IMR-90 (cell line): ENCODE data around the gene TPCN1. TPM values are rescaled to one million over a fixed set of nuclear protein-coding genes. Genes with fewer than 3 reads are reported as not detected.
A peak's percentile ranks its signal among the peaks of the same experiment; 100 is the strongest.

Experiments
- ATAC-seq: fragments of 200-7000 bp; cut with Tn5 transposase; 2 replicates; pipeline ENCODE4 v1.9.1; 2020; ENCODE audit warnings: low read depth, mild to moderate bottlenecking, moderate library complexity
- BruUV-seq: library from RNA; stranded (reverse); fragments of 400-500 nt; replicated peaks from 2 replicates; lab custom pipeline; 2021; lab: Mats Ljungman, UMichigan
- CTCF ChIA-PET: fragments of 300-600 bp; formaldehyde crosslinking; extraction: SDS; loops from one replicate; lab custom pipeline; 2021; ENCODE audit warnings: antibody characterized with exemption; lab: Yijun Ruan, JAX
- POLR2A ChIA-PET: fragments of 300-600 bp; sonication (Branson Sonifier 250); formaldehyde crosslinking; loops from one replicate; lab custom pipeline; 2022; ENCODE audit warnings: antibody characterized with exemption; ENCODE audit not compliant: unreplicated experiment; lab: Charles Lee
- DNase-seq: peaks from one replicate; pipeline ENCODE4 v3.0.0; 2013
- H2AFZ ChIP-seq: replicated peaks from 2 replicates; pipeline ENCODE3; 2013; ENCODE audit warnings: low read length, mild to moderate bottlenecking; ENCODE audit not compliant: poor library complexity
- H2AK5ac ChIP-seq: 2 replicates; pipeline ENCODE4 v1.6.1; 2013; ENCODE audit warnings: low read depth, low read length, inconsistent platforms
- H2AK9ac ChIP-seq: replicated peaks from 2 replicates; pipeline ENCODE3; 2013; ENCODE audit warnings: mild to moderate bottlenecking, low read depth, low read length, moderate library complexity; ENCODE audit not compliant: poor library complexity
- H2BK120ac ChIP-seq: 2 replicates; pipeline ENCODE4 v1.6.1; 2013; ENCODE audit warnings: low read depth, low read length, inconsistent platforms
- H2BK15ac ChIP-seq: 3 replicates; pipeline ENCODE4 v1.6.1; 2013; ENCODE audit warnings: low read depth, low read length, inconsistent platforms
- H2BK20ac ChIP-seq: 2 replicates; pipeline ENCODE4 v1.6.1; 2013; ENCODE audit warnings: low read depth, mild to moderate bottlenecking, inconsistent platforms, low read length, moderate library complexity
- H2BK5ac ChIP-seq: 2 replicates; pipeline ENCODE4 v1.6.1; 2013; ENCODE audit warnings: mild to moderate bottlenecking, low read depth, low read length, inconsistent platforms; ENCODE audit not compliant: poor library complexity, severe bottlenecking
- H3K14ac ChIP-seq: replicated peaks from 2 replicates; pipeline ENCODE4 v1.6.1; 2013; ENCODE audit warnings: low read depth, low read length, inconsistent platforms
- H3K18ac ChIP-seq: 2 replicates; pipeline ENCODE4 v1.6.1; 2013; ENCODE audit warnings: low read depth, low read length, control low read depth
- H3K23ac ChIP-seq: 2 replicates; pipeline ENCODE4 v1.6.1; 2013; ENCODE audit warnings: low read depth, low read length, inconsistent platforms
- H3K27ac ChIP-seq: 2 replicates; pipeline ENCODE4 v1.5.1; 2013; ENCODE audit warnings: mild to moderate bottlenecking, control low read depth, low read length; ENCODE audit not compliant: insufficient read depth
- H3K27me3 ChIP-seq: 2 replicates; pipeline ENCODE4 v1.6.1; 2013; ENCODE audit warnings: low read length; ENCODE audit not compliant: control insufficient read depth, insufficient read depth
- H3K36me3 ChIP-seq: 2 replicates; pipeline ENCODE4 v1.6.1; 2013; ENCODE audit warnings: low read length, mixed read lengths; ENCODE audit not compliant: control insufficient read depth, insufficient read depth
- H3K4ac ChIP-seq: 2 replicates; pipeline ENCODE4 v1.6.1; 2013; ENCODE audit warnings: low read depth, low read length, inconsistent platforms
- H3K4me1 ChIP-seq: 2 replicates; pipeline ENCODE4 v1.6.1; 2013; ENCODE audit warnings: low read length, mixed read lengths; ENCODE audit not compliant: control insufficient read depth, insufficient read depth
- H3K4me2 ChIP-seq: 2 replicates; pipeline ENCODE4 v1.6.1; 2013; ENCODE audit warnings: low read depth, mild to moderate bottlenecking, control low read depth, low read length, moderate library complexity
- H3K4me3 ChIP-seq: 2 replicates; pipeline ENCODE4 v1.5.1; 2013; ENCODE audit warnings: low read depth, mild to moderate bottlenecking, control low read depth, low read length, moderate library complexity; ENCODE audit not compliant: insufficient read depth
- H3K56ac ChIP-seq: 2 replicates; pipeline ENCODE4 v1.6.1; 2013; ENCODE audit warnings: low read length, inconsistent platforms; ENCODE audit not compliant: insufficient read depth; ENCODE audit errors: extremely low read depth
- H3K79me1 ChIP-seq, 2 experiments: 2 replicates each; pipeline ENCODE4 v1.6.1; 2013; ENCODE audit warnings: low read length in 2 of 2, inconsistent platforms in 1 of 2, low read depth in 1 of 2
- H3K9ac ChIP-seq: 2 replicates; pipeline ENCODE4 v1.6.1; 2013; ENCODE audit warnings: low read depth, low read length, control low read depth
- H3K9me1 ChIP-seq: 2 replicates; pipeline ENCODE4 v1.6.1; 2013; ENCODE audit warnings: low read length, inconsistent platforms; ENCODE audit not compliant: insufficient read depth
- H3K9me3 ChIP-seq: 2 replicates; pipeline ENCODE4 v1.6.1; 2013; ENCODE audit warnings: low read length; ENCODE audit not compliant: control insufficient read depth, insufficient read depth
- H4K20me1 ChIP-seq: 2 replicates; pipeline ENCODE4 v1.6.1; 2013; ENCODE audit warnings: low read length, inconsistent platforms; ENCODE audit not compliant: insufficient read depth
- H4K5ac ChIP-seq: 2 replicates; pipeline ENCODE4 v1.6.1; 2013; ENCODE audit warnings: mild to moderate bottlenecking, low read depth, low read length, control low read depth
- H4K8ac ChIP-seq, 2 experiments: 2 replicates each; pipeline ENCODE4 v1.6.1; 2013; ENCODE audit warnings: low read depth in 2 of 2, low read length in 2 of 2, control low read depth in 1 of 2, inconsistent platforms in 1 of 2
- H4K91ac ChIP-seq: 2 replicates; pipeline ENCODE4 v1.6.1; 2013; ENCODE audit warnings: low read depth, low read length, inconsistent platforms; ENCODE audit not compliant: insufficient read depth
- BHLHE40 ChIP-seq: fragments of 150-350 bp; IDR thresholded peaks from 2 replicates; pipeline ENCODE4 v1.6.1; 2016; ENCODE audit warnings: mild to moderate bottlenecking, low read depth, low read length
- CEBPB ChIP-seq: IDR thresholded peaks from 2 replicates; pipeline ENCODE4 v1.6.1; 2012; ENCODE audit warnings: low read depth, low read length, improper control_type of control experiment
- CHD1 ChIP-seq: IDR thresholded peaks from 2 replicates; pipeline ENCODE4 v1.6.1; 2012; ENCODE audit warnings: low read depth, low read length, improper control_type of control experiment
- CTCF ChIP-seq: conservative IDR thresholded peaks from 2 replicates; pipeline ENCODE4 v1.5.1; 2012; ENCODE audit warnings: mild to moderate bottlenecking, low read depth, low read length, improper control_type of control experiment
- ELK1 ChIP-seq: fragments of 150-350 bp; IDR thresholded peaks from 2 replicates; pipeline ENCODE4 v1.6.1; 2016; ENCODE audit warnings: low read depth, mild to moderate bottlenecking, low read length, moderate library complexity, borderline replicate concordance
- FOS ChIP-seq: fragments of 150-350 bp; IDR thresholded peaks from 2 replicates; pipeline ENCODE4 v1.6.1; 2016; ENCODE audit warnings: low read depth, low read length
- MAFK ChIP-seq: IDR thresholded peaks from 2 replicates; pipeline ENCODE4 v1.6.1; 2012; ENCODE audit warnings: low read depth, low read length, improper control_type of control experiment
- MAZ ChIP-seq: IDR thresholded peaks from 2 replicates; pipeline ENCODE4 v1.6.1; 2012; ENCODE audit warnings: low read depth, mild to moderate bottlenecking, low read length, improper control_type of control experiment, moderate library complexity, borderline replicate concordance
- MXI1 ChIP-seq: IDR thresholded peaks from 2 replicates; pipeline ENCODE4 v1.6.1; 2012; ENCODE audit warnings: low read depth, mild to moderate bottlenecking, low read length, moderate library complexity, borderline replicate concordance
- POLR2A ChIP-seq: IDR thresholded peaks from 2 replicates; pipeline ENCODE4 v1.6.1; 2012; ENCODE audit warnings: mild to moderate bottlenecking, low read depth, low read length
- RAD21 ChIP-seq: IDR thresholded peaks from 2 replicates; pipeline ENCODE4 v1.6.1; 2012; ENCODE audit warnings: low read length, improper control_type of control experiment
- RCOR1 ChIP-seq: IDR thresholded peaks from 2 replicates; pipeline ENCODE4 v1.6.1; 2012; ENCODE audit warnings: mild to moderate bottlenecking, low read length, improper control_type of control experiment; ENCODE audit not compliant: insufficient replicate concordance
- RFX5 ChIP-seq: IDR thresholded peaks from 2 replicates; pipeline ENCODE4 v1.8.0; 2012; ENCODE audit warnings: low read depth, mild to moderate bottlenecking, low read length, moderate library complexity
- WGBS, 2 experiments: methylation state at CpG; one replicate each; pipeline versions ENCODE4 v1.1.5 to v1.1.7; 2013; ENCODE audit warnings: missing lambda C conversion rate in 2 of 2; ENCODE audit not compliant: insufficient read length in 1 of 2; ENCODE audit errors: extremely low coverage in 2 of 2; 5-methylcytosine and 5-hydroxymethylcytosine counted together
- dilution Hi-C: fragments of 300-500 bp; cut with HindIII; formaldehyde crosslinking; loops from one replicate; pipeline ENCODE4 v1.14.3; 2018; ENCODE audit warnings: low sequenced_read_pairs; ENCODE audit not compliant: unreplicated experiment
- in situ Hi-C: fragments of 300-500 bp; cut with MboI; formaldehyde crosslinking; loops from 3 replicates; pipeline ENCODE4 v1.14.3; 2019; ENCODE audit warnings: low sequenced_read_pairs, inconsistent platforms, mixed read lengths
- intact Hi-C: fragments of 100-400 bp; cut with micrococcal nuclease; formaldehyde crosslinking; loops from 2 replicates; pipeline ENCODE4 v1.10.0; 2022
- polyA plus RNA-seq, 3 experiments: library from polyadenylated mRNA; depleted of rRNA; stranded (reverse); fragments of >200 nt; gene quantifications; 2 replicates each; pipeline ENCODE4 v1.2.3, GENCODE V29; 2012; ENCODE audit warnings: low replicate concordance in 1 of 3
- total RNA-seq: library from RNA; depleted of rRNA; stranded (reverse); fragments of >200 nt; gene quantifications from 2 replicates; pipeline ENCODE4 v1.2.3, GENCODE V29; 2012

Gene TPCN1
- total and polyA plus RNA-seq, 2 of the 4 experiments (the other 2 are of a cell fraction) = 2.0 to 13.2 TPM

DNA sequence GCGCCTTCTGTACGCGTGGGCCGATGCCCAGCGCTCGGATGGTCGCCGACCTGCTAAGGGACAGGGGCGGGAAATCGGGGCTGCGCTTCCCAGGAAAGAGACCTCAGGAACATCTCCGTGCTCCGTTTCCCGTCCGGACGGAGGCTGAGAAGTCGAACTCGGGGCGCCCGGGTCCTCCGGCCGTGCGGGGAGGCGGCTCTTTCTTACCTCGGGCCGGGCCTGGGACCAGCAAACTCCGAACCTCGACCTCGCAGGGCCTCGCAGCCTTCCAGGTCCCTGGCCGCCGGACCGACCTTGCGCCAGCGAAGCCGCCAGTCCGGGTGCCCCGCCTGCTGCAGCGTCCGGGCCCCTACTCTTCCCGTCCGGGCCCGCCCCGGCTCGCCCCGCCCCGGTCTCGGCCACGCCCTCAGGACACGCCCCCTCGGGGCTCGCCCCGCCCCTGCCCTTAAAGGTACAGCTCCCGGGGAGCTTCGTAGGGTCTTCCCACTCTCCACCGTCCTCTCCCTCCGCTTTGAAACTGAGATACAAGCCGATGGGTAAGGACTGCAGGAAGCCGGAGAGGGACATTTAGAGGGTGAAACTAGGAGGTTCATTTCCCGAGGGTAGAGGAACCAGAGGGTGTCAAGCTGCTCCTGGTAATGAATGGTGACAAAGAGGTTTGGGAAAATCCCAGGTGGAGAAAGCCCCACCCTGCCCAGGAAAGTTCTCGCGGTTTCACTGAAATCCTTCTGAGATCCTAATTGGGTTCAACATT, 113.7 kb downstream of the TPCN1 start, which contains the start of gene SLC8B1:
Gene SLC8B1 (minus strand): TSS at position 324 of the 754 bp plus-strand sequence. CDS start 2,231 bp downstream, outside the sequence.
- Histone ChIP-seq H2BK5ac (no peak within 1 kb of the TSS), H4K5ac (peak within 1 kb of the TSS; percentile 70), H3K9me1 (0 out of 2 replicates have a peak, but pooled peaks cover 3% of the 10 kb centered on the region), H2BK120ac (peak within 1 kb of the TSS; percentile 53; the same call in 1 of the 2 replicates), H3K27ac (peak within 1 kb of the TSS; percentile 46; the same call in 1 of the 2 replicates), H3K79me1 (peaks cover 7 to 13% of the 10 kb centered on the region in 2 experiments), H3K4ac (peak within 1 kb of the TSS; percentile 50; the same call in 1 of the 2 replicates), H2AFZ (peak within 1 kb of the TSS; percentile 96), H4K20me1 (no peaks in the 10 kb centered on the region), H3K4me2 (peak within 1 kb of the TSS; percentile 90), H3K9ac (peak within 1 kb of the TSS; percentile 77), H2AK5ac (peak within 1 kb of the TSS; percentile 27; the same call in 1 of the 2 replicates), H3K23ac (0 out of 2 replicates have a peak within 1 kb of the TSS, but pooled peaks have one; percentile 36), H3K4me3 (peak within 1 kb of the TSS; percentile 78), H3K18ac (no peak within 1 kb of the TSS), H2BK20ac (no peak within 1 kb of the TSS; the same call in 1 of the 2 replicates), H2BK15ac (peak within 1 kb of the TSS; percentile 96; the same call in 2 of the 3 replicates), H4K8ac (peak within 1 kb of the TSS; percentile 79 to 95), H3K56ac (peak within 1 kb of the TSS; percentile 51), H4K91ac (peak within 1 kb of the TSS; percentile 88), H2AK9ac (peak within 1 kb of the TSS; percentile 67), H3K27me3 (no peaks in the 10 kb centered on the region), H3K4me1 (peaks cover 1% of the 10 kb centered on the region; the same call in 1 of the 2 replicates), H3K36me3 (peaks cover 10% of the 10 kb centered on the region; the same call in 1 of the 2 replicates), H3K14ac (peak within 1 kb of the TSS; percentile 65), H3K9me3 (no peaks in the 10 kb centered on the region)
- DNase-seq (peak; percentile 57), ATAC-seq (peak; percentile 100)
- no peak for TF ChIP-seq BHLHE40
- TF ChIP-seq CHD1 = no peak
- no peak for TF ChIP-seq CEBPB
- TF ChIP-seq FOS = no peak
- no peak for TF ChIP-seq RFX5
- no peak for TF ChIP-seq MXI1
- no peak for TF ChIP-seq CTCF
- no peak for TF ChIP-seq RCOR1
- no peak for TF ChIP-seq MAFK
- TF ChIP-seq POLR2A = peak; percentile 69
- TF ChIP-seq ELK1 = no peak
- peak; percentile 81; the same call in 1 of the 2 replicates for TF ChIP-seq MAZ
- no peak for TF ChIP-seq RAD21
- dilution Hi-C loops (no loop called here), intact Hi-C loops (no loop called here), in situ Hi-C loops (no loop called here)
- 2% methylated on average over 23 of the region's 62 CpGs; no CpG with 5 or more reads in 1 of the 2 experiments for WGBS, 2 experiments
- no TSS peak for BruUV-seq
- POLR2A ChIA-PET = interaction anchor here (0.6 kb wide), 1 partner anchor 95 kb away, joined by 3 read pairs; no protein-coding TSS in a partner anchor
- CTCF ChIA-PET = interaction anchor here (1.2 kb wide), 1 partner anchor 91 kb away, joined by 3 read pairs; no protein-coding TSS in a partner anchor
